ENCODE results near the gene MAP1LC3B.

Gene MAP1LC3B

DNA sequence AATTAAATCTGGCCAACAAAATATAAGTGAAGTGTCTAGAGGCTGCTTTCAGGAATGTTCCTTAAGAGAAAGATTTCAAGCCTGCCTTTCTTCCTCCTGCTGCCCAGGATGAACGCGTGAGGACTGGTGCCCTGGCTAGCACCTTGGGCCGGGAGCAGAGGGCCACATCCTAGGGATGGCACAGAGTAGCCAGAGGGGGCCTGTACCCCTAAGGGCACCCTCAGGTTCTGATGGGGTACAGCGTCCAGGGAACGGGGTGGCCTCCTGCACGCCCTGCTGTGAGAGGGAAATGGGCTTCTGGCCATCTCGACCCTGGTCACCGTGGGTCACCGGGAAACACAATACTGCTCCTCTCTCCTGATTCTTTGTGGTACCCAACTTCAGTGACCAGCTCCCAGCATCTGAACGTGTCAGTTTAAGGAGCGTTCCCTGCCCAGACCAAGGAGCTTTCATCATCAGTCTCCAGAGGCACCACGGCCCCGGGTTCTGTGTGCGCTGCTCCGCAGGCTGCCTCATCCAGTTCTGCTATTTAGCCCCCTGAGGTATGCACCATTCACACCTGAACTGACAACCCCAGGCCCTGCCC, 40.3 kb downstream of the MAP1LC3B start:
- no peak for DNase-seq (ENCODE audit: low spot score)

DNA sequence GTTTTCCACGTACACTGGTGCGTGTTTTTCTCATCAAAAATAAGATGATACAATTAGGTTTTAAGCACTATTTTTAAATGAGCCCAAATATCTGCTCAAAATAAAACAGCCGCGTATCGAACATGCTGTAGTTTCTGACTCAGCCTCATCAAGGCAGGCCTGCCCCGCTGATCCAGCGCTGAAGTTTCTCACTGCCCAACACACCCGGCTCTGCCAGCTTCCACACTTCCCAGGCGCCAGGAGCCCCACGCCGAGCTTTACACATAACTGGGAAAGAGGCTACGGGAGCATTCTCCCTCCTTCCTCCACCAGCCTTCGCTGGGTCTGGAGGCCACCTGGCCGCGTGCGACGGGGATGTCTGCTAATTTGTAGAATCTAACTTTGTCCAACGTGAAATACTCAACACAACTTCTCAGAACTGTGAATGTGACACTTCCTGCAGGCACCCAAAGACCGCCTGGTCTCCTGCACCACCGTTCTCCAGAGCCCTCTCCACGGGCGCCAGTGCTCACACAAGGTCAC, 42.1 kb downstream of the MAP1LC3B start:
- no peak for DNase-seq (ENCODE audit: low spot score)

DNA sequence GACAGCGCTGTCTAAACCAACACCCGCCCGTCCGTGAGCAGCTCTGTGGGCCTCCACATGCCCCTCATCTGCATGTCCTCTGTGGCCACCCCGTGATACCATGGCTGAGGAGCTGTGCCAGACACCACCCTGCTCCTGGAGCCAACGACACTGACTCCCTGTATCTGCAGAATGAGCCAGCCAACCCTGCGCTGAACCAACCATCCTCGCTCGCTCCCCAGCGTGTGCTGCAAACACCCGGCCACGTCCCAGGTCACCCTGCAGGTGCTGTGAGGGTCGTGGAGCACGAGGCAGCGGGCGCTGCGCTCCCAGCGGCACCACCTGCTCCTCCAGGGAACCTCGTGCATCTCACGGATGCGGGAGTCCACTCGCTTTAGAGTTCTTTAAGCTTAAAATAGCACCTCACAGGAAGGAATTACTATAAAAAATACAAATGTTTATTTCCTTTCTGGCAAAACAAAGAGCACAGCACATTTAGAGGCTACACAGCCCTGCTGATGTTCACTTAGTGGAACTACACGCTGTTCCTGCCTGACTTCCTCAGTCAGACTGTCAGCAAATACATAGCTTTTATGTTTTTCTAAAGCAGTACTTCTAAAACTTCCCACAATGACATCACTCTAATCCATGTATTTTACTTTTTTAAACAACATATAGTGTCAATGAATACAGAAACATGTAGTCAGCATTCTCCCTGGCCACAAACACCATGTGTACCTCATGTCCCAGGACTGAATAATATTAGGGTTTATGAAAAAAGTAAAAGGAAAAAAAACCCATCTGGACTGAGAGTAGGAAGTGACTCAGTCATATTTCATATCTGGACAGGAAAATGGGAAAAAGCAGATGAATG, 43.5 kb downstream of the MAP1LC3B start:
- no peak for DNase-seq (ENCODE audit: low spot score)

DNA sequence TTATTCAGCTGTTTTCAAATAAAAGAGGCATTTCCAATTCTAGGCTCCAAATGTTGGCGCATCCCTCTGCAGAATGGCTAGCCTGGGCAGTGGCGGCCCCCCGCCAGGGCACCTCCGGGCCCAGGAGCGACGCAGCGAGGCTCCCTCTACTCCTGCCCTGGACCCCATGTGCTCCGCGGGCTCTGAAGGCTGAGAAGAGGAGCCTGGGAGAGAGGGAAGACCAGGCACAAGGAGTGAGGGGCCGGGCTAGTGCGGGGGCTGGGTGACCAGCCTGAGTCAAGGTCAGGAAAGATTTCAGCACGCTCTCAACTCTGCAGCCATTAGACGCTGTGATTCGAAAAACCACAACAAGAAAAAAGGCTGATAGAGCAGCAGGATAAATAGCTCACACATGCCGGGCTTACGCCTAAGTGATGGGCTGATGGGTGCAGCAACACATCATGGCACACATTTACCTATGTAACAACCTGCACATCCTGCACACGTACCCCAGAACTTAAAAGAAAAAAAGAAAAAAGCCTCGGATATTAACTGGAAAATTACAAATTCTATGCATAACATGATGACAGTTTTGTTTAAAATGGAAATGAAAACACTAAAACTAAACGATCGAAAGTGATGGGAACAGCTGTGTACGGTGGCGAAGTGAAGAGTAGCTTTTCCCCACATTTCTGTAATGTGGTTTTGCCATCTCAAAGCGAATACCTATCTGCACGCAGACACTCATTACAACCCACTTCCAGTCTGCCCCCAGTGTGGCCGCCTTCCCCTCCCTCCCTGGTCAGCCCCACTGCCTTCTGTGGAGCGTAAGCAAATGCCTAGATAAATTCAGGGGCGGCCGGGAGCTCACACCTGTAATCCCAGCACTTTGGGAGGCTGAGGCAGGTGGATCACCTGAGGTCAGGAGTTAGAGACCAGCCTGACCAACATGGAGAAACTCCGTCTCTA, 44.4 kb downstream of the MAP1LC3B start:
- no peak for DNase-seq (ENCODE audit: low spot score)

DNA sequence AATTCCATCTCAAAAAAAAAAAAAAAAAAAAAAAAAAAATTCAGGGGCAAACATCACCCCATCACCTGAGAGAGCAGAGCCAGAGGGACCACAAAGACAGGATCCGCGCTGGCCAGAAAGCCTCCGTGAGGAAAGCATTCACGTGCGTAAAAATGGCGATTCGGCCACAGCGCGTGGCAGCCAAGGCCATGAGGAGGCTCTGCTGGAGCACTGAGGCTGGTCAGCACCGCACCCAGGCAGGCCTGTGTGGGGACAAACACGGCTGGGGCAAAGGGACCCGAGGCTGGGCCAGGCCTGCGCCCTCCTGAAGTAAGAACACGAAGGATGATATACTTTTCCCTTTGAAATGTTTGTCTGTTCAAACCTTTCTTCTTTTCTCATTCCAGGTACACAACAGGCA, 45.2 kb downstream of the MAP1LC3B start:
- DNase-seq (ENCODE audit: low spot score), result no peak

DNA sequence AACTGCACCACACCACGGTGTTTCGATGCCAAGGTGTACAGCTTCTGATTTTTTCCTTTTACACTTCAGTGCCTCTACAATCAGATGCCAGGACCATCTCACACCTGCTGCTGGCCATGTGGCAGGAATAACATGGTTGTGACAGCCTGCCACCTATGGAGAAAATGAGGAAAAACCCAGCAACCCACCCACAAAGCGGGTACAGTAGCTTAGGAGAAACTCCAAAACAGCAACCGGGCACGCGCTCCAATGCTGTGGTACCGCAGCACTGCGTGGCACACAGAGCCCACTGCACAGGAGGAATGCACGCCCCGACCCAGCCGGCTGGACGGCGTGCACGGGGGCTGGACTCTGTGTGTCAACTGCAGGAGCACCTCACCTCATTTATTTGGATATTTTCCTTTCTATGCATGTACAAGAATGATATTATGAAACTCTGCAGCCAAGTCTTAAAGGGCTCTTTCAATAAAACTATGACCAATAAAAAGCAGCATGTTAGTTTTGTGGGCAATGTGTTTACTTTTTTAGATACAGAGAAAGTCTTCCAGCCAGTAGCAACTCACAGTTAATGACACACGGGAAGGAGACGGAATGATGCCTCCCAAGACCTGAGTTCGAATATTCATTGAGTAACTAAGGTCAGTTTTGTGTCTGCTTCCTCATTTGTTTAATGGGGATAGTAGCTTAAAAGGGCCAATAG, 45.9 kb downstream of the MAP1LC3B start:
- no peak for DNase-seq (ENCODE audit: low spot score)

DNA sequence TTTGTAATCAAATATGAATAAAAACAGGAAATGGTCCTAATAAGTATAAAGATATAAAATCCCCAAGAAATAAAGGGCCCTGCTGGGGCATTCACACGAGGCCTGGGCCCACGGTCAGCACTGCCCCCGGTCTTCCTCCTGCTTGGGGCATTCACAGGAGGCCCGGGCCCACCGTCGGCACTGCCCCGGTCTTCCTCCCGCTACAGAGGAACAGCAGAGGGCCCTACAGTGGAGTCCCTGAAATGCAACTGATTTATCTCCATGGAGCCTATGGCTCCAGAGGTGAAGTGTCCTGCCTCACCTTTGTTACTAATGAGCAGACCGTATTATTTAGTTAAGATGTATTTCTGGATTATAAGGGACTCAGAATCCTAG, 46.5 kb downstream of the MAP1LC3B start:
- no peak for DNase-seq (ENCODE audit: low spot score)

DNA sequence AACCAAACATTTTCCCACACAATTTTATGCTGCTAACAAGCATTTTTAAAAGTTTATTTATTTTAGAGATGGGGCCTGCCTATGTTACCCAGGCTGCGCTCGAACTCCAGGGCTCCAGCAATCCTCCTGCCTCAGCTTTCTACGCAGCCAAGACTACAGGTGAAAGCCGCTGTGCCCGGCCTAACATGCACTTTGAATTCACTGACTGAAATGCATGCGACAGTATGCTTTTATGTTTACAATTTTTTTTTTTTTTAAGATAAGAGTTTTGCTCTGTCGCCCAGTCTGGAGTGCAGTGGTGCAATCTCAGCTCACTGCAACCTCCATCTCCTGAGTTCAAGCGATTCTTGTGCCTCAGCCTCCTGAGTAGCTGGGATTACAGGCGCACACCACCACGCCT, 47.8 kb downstream of the MAP1LC3B start:
- no peak for DNase-seq (ENCODE audit: low spot score)

DNA sequence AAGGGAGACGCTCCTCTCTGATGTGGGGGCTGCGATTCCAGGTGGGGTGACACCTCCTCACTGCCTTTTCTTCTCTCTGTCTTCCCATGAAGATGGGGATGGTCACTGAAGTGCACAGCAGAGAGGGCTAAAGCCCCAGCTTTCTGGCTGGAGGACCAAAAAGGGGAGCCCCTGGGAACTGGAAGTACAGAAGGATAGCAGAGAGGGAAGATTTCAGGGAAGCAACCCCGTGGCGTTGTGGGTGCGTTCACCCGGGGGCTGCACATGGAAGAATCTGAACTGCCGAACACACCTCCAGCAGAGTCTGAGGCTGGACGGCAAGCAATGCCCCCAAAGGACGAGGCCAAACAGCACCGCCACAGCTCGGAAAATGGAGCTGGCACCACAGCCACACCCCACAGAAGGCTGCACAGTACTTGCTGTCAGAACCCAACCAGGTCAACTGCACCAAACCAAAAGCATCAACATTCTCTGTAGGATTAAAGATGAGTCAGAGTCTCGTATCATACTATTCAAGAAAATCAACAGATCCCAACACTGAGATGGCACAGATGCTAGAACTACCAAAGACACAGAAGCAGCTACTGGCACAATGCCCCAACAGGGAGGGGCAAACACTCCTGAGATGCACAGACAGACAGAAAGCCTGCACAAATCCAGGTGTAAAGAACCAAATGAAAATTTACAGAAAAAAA, 49.9 kb downstream of the MAP1LC3B start:
- DNase-seq (ENCODE audit: low spot score), result no peak

DNA sequence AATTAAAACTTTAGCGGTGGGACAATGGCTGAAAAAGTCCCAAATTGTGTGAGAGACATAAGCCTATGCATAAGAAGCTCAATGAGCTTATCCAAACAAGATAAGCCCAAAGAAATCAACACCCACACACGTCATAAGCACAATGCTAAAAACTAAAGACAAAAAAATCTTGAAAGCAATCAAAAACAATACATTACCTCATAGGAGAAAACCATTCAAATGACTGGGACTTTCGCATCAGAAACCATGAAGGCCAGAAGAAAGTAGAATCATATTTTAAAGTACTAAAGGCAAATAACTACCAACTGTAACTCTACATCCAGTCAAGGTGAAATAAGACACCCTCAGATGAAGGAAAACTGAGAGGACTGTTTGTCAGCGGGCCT, 50.4 kb downstream of the MAP1LC3B start:
- no peak for DNase-seq (ENCODE audit: low spot score)

DNA sequence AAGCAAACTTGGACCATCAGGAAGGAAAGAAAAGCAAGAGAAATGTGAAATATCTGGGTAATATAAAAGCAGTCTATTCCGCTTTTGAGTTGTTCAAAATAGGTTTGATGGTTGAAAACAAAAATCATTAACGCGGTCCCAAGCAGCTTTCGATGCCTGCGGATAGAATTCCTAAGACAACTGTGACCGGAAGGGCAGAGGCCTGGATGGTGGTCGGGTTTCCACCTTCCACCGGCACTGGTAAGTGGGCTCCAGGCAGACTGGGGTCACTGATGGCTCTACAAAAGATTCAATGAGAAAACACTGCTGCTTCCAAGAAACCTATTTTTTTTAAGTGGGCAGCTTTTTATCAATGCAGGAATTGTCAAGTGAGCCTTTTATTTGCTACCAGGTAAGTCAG, 50.9 kb downstream of the MAP1LC3B start:
- no peak for DNase-seq (ENCODE audit: low spot score)

DNA sequence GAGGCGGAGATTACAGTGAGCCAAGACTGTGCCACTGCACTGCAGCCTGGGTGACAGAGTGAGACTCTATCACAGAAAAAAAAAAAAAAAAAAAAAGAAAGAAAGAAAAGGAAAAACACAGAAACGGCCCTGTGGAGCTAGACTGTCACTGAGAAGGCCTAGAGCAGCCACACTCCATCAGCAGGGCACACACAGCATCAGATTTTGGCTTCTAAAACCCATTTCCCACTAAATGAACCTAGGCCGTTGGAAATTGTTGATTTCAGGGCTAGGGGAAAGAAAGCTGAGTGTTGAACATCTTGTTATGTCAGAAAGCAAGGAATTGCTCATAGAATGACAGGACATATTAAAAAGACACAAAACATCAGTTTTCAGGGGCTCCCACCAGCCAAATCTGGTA, 51.8 kb downstream of the MAP1LC3B start:
- DNase-seq (ENCODE audit: low spot score), result no peak

DNA sequence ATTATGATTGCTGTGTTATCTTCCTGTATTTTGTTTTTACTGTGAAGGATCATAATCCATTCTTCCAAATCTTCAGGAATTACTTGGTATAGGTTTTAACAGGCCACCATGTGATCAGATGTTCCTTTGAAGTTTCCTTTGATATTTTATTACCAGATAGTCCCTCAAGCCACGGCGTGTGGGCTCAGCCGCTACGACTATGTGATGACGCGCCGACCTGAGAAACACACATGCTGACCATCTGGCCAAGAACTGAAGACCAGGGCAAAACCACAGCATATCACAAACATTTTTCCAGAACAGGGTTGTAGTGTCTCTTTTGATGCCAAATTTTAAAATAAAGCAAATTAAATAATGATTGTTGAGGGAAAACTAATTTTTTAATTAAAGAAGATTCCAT, 53.4 kb downstream of the MAP1LC3B start:
- DNase-seq (ENCODE audit: low spot score), result no peak

DNA sequence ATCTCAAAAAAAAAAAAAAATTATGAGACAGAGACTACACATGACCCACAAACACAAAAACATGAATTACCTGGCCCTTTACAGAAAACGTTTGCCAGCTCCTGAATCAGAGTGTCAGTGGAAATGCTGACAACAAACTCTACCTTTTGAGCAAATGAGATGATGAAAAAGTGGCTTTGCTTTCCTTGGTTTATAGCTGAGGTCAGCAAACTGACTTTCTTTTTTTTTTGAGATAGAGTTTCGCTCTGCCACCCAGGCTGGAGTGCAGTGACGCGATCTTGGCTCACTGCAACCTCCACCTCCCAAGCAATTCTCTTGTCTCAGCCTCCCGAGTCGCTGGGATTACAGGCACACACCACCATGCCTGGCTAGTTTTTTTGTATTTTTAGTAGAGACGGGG, 54.3 kb downstream of the MAP1LC3B start:
- no peak for DNase-seq (ENCODE audit: low spot score)

DNA sequence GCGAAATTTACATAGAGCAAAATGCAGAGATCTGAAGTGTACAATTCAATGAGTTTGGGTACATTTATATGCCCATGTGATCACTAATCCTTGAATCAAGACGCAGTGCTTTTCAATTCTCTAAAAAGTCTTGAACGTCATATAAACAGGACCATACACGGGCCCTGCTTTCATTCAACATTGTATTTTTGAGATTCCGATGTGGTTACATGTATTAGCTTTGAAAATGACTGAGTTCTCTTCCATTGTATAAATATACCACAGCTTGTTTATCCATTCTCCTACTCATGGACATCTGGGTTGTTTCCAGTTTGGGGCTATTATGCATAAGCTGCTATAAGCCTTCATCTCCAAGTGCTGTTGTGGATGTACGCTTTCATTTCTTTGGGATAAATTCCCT, 55.2 kb downstream of the MAP1LC3B start:
- no peak for DNase-seq (ENCODE audit: low spot score)

DNA sequence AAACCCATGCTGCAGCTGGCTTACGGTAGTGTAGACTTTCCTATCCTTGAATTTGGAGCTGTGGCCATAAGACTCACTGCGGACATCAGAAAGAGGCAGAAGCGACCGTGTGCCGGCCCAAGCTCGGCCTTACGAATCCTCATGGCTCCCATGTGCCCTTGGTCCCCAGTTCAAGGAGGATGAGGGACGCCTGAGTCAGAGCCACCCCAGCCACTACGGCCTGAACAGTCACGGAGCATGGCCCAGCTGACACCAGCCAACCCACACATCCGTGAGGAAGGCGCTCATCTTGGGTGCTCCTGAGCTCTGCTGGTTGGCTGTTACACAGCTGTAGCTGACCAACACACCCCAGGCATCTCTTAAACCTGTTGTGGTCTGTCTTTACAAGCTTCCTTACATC, 56.7 kb downstream of the MAP1LC3B start:
- no peak for DNase-seq (ENCODE audit: low spot score)

DNA sequence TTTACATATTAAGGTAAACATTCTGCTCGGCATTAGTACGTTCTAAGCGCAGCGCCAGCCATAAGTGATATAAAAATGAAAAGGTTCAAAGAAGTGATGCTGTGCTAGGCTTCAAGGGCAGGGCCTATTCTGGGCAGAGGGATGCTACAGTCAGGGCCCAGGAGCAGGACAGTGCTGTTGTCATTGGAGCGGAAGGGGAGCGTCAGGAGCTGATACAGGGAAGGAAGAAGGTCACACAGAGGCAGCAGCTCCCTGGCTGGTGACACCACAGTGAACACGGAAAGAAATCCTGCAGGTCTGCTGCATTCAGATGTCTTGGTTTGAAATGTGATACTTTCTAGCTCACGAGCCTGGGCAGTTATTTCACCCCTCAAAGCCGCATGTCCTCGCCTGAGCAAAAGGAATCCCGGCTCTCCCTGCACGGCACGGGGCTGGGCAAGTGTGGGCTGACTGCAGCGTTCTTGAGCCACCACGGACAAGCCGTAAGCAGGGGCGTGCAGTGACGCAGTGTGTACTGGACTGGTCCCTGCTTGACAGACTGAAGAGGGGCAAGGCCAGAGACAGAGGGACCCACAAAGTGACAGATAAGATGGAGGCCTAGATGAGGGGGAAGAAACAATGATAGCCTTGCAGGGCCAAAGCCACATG, 59.6 kb downstream of the MAP1LC3B start:
- no peak for DNase-seq (ENCODE audit: low spot score)

DNA sequence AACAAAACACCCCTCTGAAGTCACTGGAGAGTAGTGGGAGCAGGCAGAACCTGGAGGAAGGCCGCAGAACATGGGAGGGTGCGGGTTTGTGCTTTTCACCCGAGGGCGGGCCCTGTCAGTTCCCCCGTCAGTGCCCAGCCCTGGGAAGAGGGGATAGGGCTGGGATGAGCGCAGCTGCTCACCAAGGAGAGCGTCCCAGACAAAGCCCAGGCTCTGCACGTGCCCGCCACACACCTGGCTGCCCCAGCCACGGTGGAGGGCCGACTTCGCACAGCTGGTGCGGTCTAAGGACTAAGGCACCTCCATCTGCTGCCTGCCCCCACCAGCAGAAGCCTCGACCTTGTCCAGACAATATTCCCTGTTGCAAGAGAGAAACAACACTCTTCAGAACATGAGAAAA, 61.2 kb downstream of the MAP1LC3B start:
- DNase-seq (ENCODE audit: low spot score), result no peak
